SU-DHL-6 (cell line): ENCODE measurements around the gene ZNF138.

Source experiments
- H2AFZ ChIP-seq: fragments of 200-600 bp; sonication (generic); 2 replicates; pipeline ENCODE4 v1.6.1; 2014; ENCODE audit warnings: low read depth, mild to moderate bottlenecking, moderate library complexity, mixed read lengths, antibody characterized with exemption, low read length; ENCODE audit not compliant: severe bottlenecking
- H3F3A ChIP-seq: fragments of 200-600 bp; shearing (Covaris generic); 2 replicates; pipeline ENCODE4 v1.6.0; 2016; ENCODE audit warnings: antibody characterized with exemption, mild to moderate bottlenecking; ENCODE audit not compliant: insufficient read depth
- H3K27ac ChIP-seq: fragments of 200-600 bp; sonication (generic); 2 replicates; pipeline ENCODE4 v1.5.1; 2016; ENCODE audit warnings: low read depth, mild to moderate bottlenecking, low read length, moderate library complexity, mixed read lengths
- H3K27me3 ChIP-seq: fragments of 200-600 bp; sonication (generic), shearing (Covaris generic); 2 replicates; pipeline ENCODE4 v1.6.0; 2014; ENCODE audit warnings: mild to moderate bottlenecking, low read length
- H3K36me3 ChIP-seq: fragments of 200-600 bp; sonication (generic); 2 replicates; pipeline ENCODE4 v1.6.1; 2014; ENCODE audit warnings: mild to moderate bottlenecking, low read length, mixed read lengths
- H3K4me2 ChIP-seq: fragments of 300-600, 200-600 bp; shearing (Covaris generic), sonication (generic); 2 replicates; pipeline ENCODE4 v1.6.0; 2014; ENCODE audit warnings: low read length, low read depth, mild to moderate bottlenecking; ENCODE audit not compliant: poor library complexity, severe bottlenecking
- H3K4me3 ChIP-seq: fragments of 200-600 bp; sonication (generic); 2 replicates; pipeline ENCODE4 v1.5.1; 2014; ENCODE audit warnings: antibody characterized with exemption, low read length, mild to moderate bottlenecking, mixed read lengths; ENCODE audit not compliant: insufficient read depth, poor library complexity, severe bottlenecking
- H3K79me2 ChIP-seq: fragments of 200-600 bp; sonication (generic); 2 replicates; pipeline ENCODE4 v1.6.1; 2014; ENCODE audit warnings: mild to moderate bottlenecking, low read length, moderate library complexity; ENCODE audit not compliant: insufficient read depth
- H3K9ac ChIP-seq: fragments of 200-600 bp; sonication (generic); 2 replicates; pipeline ENCODE4 v1.7.0; 2014; ENCODE audit warnings: mild to moderate bottlenecking, low read length
- H3K9me2 ChIP-seq: fragments of 200-600 bp; sonication (generic); replicated peaks from 2 replicates; pipeline ENCODE4 v1.6.1; 2014; ENCODE audit warnings: low read length; ENCODE audit not compliant: insufficient read depth
- H3K9me3 ChIP-seq: fragments of 200-600 bp; sonication (generic); 2 replicates; pipeline ENCODE4 v1.6.1; 2014; ENCODE audit warnings: low read length, mixed read lengths; ENCODE audit not compliant: insufficient read depth
- H4K20me1 ChIP-seq: fragments of 200-600 bp; sonication (generic); 2 replicates; pipeline ENCODE4 v1.6.1; 2014; ENCODE audit warnings: low read depth, mild to moderate bottlenecking, antibody characterized with exemption, low read length, moderate library complexity, mixed read lengths
- EZH2phosphoT487 ChIP-seq: fragments of 200-600 bp; sonication (generic), shearing (Covaris generic); conservative IDR thresholded peaks from 2 replicates; pipeline ENCODE4 v1.6.1; 2018; ENCODE audit warnings: mild to moderate bottlenecking, antibody characterized with exemption, low read length, moderate library complexity, mixed read lengths
- TF ChIP-seq, protein P1 (sequence below): fragments of 200-600 bp; sonication (generic); IDR thresholded peaks from one replicate; pipeline ENCODE4 v1.5.1; 2017; ENCODE audit warnings: antibody characterized with exemption, mild to moderate bottlenecking, low read length, moderate library complexity; ENCODE audit not compliant: insufficient read depth, poor library complexity, severe bottlenecking

ZNF138 gene

GRCh38 chr7:64876792-64877713 lies 82.8 kb downstream of the ZNF138 start:
- no peak overlapping the region for H2AFZ ChIP-seq

GRCh38 chr7:64877714-64878610 lies 83.7 kb downstream of the ZNF138 start:
- H3K9ac ChIP-seq: no peak overlapping the region
- TF ChIP-seq EZH2phosphoT487: no peak
- TF ChIP-seq, protein P1, sequence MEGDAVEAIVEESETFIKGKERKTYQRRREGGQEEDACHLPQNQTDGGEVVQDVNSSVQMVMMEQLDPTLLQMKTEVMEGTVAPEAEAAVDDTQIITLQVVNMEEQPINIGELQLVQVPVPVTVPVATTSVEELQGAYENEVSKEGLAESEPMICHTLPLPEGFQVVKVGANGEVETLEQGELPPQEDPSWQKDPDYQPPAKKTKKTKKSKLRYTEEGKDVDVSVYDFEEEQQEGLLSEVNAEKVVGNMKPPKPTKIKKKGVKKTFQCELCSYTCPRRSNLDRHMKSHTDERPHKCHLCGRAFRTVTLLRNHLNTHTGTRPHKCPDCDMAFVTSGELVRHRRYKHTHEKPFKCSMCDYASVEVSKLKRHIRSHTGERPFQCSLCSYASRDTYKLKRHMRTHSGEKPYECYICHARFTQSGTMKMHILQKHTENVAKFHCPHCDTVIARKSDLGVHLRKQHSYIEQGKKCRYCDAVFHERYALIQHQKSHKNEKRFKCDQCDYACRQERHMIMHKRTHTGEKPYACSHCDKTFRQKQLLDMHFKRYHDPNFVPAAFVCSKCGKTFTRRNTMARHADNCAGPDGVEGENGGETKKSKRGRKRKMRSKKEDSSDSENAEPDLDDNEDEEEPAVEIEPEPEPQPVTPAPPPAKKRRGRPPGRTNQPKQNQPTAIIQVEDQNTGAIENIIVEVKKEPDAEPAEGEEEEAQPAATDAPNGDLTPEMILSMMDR: no peak
- H3K36me3 ChIP-seq: no peaks in the 10 kb centered on the region
- no peaks in the 10 kb centered on the region for H3K9me2 ChIP-seq
- H3K79me2 ChIP-seq: no peaks in the 10 kb centered on the region
- no peak overlapping the region for H3K27ac ChIP-seq
- no peak overlapping the region for H3K4me2 ChIP-seq
- H3K9me3 ChIP-seq: no peaks in the 10 kb centered on the region
- H3K4me3 ChIP-seq: no peak overlapping the region
- no peaks in the 10 kb centered on the region for H4K20me1 ChIP-seq
- no peaks in the 10 kb centered on the region for H3K27me3 ChIP-seq
- H2AFZ ChIP-seq: no peak overlapping the region
- no peaks in the 10 kb centered on the region for H3F3A ChIP-seq

More at GRCh38 chr7:64876792-64877713, 82.8 kb downstream of the ZNF138 start:
- TF ChIP-seq, protein P1: no peak
- TF ChIP-seq EZH2phosphoT487: no peak
- H3K4me2 ChIP-seq: no peak overlapping the region
- H4K20me1 ChIP-seq: no peaks in the 10 kb centered on the region
- no peaks in the 10 kb centered on the region for H3K36me3 ChIP-seq
- no peaks in the 10 kb centered on the region for H3K79me2 ChIP-seq
- no peaks in the 10 kb centered on the region for H3F3A ChIP-seq
- H3K27ac ChIP-seq: no peak overlapping the region
- H3K9me2 ChIP-seq: no peaks in the 10 kb centered on the region
- no peaks in the 10 kb centered on the region for H3K27me3 ChIP-seq
- H3K9me3 ChIP-seq: no peaks in the 10 kb centered on the region
- no peak overlapping the region for H3K4me3 ChIP-seq
- no peak overlapping the region for H3K9ac ChIP-seq

DNA sequence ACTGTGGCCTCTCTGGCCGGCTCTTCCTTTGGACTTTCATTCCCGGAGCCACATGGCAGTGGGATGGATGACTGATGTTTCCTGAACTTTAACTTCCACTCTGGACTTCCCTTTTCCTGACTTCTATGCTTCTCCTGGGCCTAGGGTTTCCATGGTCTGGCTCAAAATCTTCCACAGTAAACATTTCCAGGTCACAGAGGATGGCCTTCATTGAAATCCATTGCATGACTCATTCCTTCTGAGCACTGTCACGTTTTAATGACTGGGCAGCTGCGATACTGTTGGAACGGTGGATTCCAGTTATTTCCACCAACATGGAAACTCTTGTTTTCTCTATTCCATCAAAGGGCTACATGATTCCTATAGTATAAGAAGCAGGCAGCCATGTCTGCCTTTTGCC lies 84.5 kb downstream of the ZNF138 start:
- no peaks in the 10 kb centered on the region for H4K20me1 ChIP-seq
- no peaks in the 10 kb centered on the region for H3K36me3 ChIP-seq
- H3K79me2 ChIP-seq: no peaks in the 10 kb centered on the region
- H3K27ac ChIP-seq: no peak overlapping the region
- no peak overlapping the region for H3K4me3 ChIP-seq
- no peaks in the 10 kb centered on the region for H3K27me3 ChIP-seq
- H2AFZ ChIP-seq: no peak overlapping the region
- H3K4me2 ChIP-seq: no peak overlapping the region
- no peaks in the 10 kb centered on the region for H3F3A ChIP-seq
- no peaks in the 10 kb centered on the region for H3K9me2 ChIP-seq
- H3K9me3 ChIP-seq: no peaks in the 10 kb centered on the region
- no peak for TF ChIP-seq EZH2phosphoT487
- TF ChIP-seq, protein P1: no peak
- no peak overlapping the region for H3K9ac ChIP-seq
